Measurements from ENCODE around the gene SLC43A3. TPM values are rescaled to one million over a fixed set of nuclear protein-coding genes. Genes with fewer than 3 reads are reported as not detected.

SLC43A3 gene
- total and polyA plus RNA-seq, 12 donors = 12.1 to 36.2 (median 19.8) TPM

DNA sequence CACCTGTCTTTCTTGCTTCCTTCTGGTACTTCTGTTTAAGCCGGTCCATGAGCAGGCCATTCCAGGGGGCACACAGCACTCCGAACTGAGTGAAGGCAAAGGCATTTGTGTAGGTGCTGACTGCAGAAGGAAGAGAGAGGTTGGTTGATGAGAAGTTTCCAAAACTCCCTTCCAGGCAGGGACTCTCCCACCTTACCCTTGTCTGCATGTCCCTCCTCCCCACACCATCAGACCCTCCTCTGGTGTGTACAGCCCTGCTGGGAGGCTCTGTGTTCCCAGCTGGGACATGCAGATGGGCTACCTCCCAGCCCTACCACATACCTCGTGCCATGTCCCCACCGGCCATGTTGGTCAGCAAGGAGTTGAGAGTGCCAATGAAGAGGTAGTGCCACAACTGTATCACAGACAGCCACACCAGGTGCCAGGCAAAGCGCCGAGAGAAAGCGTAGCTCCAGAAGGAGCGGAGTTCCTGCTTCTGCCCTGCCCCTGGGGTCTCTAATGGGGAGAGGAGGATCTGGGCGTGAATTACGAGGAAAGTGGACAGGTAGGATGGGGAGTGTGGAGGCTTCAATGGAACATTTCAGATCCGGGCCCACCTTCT, 12.2 kb downstream of the SLC43A3 start:
- Histone ChIP-seq H3K9me3 (no peaks in the 10 kb centered on the region), H3K36me3 (peaks cover 0 to 100% (median 58%) of the 10 kb centered on the region in 9 donors), H3K4me1 (peaks cover 0 to 33% (median 18%) of the 10 kb centered on the region in 9 donors), H3K4me3 (no peak overlapping the region), H3K27ac (no peak overlapping the region), H3K27me3 (no peaks in the 10 kb centered on the region)
- DNase-seq (no peak), ATAC-seq (no peak)
- intact Hi-C loops (cut with DNase I) = no loop called here
- TF ChIP-seq, protein P1, sequence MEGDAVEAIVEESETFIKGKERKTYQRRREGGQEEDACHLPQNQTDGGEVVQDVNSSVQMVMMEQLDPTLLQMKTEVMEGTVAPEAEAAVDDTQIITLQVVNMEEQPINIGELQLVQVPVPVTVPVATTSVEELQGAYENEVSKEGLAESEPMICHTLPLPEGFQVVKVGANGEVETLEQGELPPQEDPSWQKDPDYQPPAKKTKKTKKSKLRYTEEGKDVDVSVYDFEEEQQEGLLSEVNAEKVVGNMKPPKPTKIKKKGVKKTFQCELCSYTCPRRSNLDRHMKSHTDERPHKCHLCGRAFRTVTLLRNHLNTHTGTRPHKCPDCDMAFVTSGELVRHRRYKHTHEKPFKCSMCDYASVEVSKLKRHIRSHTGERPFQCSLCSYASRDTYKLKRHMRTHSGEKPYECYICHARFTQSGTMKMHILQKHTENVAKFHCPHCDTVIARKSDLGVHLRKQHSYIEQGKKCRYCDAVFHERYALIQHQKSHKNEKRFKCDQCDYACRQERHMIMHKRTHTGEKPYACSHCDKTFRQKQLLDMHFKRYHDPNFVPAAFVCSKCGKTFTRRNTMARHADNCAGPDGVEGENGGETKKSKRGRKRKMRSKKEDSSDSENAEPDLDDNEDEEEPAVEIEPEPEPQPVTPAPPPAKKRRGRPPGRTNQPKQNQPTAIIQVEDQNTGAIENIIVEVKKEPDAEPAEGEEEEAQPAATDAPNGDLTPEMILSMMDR (IDR thresholded peaks at IDR 0.05) = no peak
- 97% methylated on average over 11 of the region's 11 CpGs for WGBS, 2 donors

- Histone ChIP-seq H3K9me3 (no peaks in the 10 kb centered on the region), H3K4me3 (no peak overlapping the region), H3K36me3 (peaks cover 0 to 100% (median 67%) of the 10 kb centered on the region in 9 donors), H3K4me1 (peaks cover 0 to 29% (median 18%) of the 10 kb centered on the region in 9 donors), H3K27ac (peak overlapping the region in 1 of 10 donors; percentile 27), H3K27me3 (no peaks in the 10 kb centered on the region)
- DNase-seq (no peak), ATAC-seq (no peak)
- TF ChIP-seq, protein P1 (IDR thresholded peaks at IDR 0.05) = no peak
- WGBS, 2 donors = 90 to 96% methylated on average over 4 of the region's 4 CpGs
- intact Hi-C loops (cut with DNase I) = no loop called here
Measured at GRCh38 chr11:57413681-57414080, 13.2 kb downstream of the SLC43A3 start.

DNA sequence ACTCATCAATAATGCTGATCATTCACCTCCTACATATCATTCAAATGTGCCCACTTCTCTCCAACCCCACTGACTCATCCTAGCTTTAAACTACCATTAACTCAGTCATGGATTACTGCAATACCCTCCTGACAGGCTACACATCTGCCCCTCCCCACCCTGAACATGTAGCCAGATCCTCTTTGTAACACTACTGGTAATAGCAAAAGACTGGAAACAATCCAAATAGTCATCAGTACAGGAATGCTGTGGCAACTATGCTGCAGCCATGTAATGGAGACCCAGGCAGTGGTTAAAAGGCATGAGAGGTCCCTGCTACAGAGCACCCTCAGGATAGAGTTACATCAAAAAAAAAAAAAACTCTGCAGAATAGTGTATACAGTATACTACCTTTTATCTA, 16.6 kb downstream of the SLC43A3 start:
- intact Hi-C loops (cut with DNase I) = no loop called here
- TF ChIP-seq, protein P1 (IDR thresholded peaks at IDR 0.05) = no peak
- DNase-seq = no peak
- no peaks in the 10 kb centered on the region for H3K27me3 ChIP-seq
- H3K36me3 ChIP-seq = peaks cover 0 to 87% (median 61%) of the 10 kb centered on the region in 9 donors
- no peaks in the 10 kb centered on the region for H3K9me3 ChIP-seq
- ATAC-seq = no peak
- peaks cover 6 to 51% (median 42%) of the 10 kb centered on the region in 9 donors for H3K4me1 ChIP-seq
- H3K4me3 ChIP-seq = no peak overlapping the region
- peak overlapping the region in 1 of 10 donors; percentile 24 for H3K27ac ChIP-seq

DNA sequence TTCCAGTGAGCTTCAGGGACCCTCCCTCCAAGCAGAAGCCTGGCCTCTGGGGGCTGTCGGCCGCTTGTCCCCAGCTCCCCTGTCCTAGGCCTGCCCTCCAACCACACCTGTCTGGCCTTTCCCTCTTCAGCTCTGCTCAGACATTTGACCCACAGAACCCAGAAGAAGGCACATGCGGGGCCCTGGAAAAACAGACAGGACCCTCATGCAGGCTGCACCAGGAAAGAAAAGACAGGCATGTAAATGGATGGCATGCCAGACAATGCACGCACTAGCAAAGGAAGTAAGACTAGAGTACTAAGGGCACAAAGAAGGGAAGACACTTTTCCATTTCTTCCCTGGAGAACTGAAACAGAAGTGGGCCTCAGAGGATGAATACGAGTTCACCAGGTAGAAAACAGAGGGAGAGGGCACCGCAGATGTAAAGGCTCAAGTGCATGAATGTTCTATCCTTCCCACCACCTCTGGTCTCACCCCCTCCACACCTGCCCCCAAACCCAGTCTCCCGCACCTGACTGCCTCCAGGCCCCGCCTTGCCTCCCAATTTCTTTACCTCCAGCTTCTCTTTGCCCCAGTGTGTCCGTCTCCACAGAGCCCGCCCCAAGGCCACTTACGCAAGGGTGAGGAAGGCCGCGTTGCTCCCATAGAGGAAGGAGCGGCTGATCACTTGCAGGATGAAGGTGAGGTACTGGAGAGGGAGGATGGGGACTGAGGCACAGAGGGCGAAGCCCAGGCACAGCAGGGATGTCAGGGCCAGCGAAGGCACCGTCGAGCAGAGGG, 17.4 kb downstream of the SLC43A3 start:
- peaks cover 0 to 83% (median 53%) of the 10 kb centered on the region in 9 donors for H3K36me3 ChIP-seq
- intact Hi-C loops (cut with DNase I) = loop anchor here in 2 of 10 donors (5.0 kb wide), 2 partner anchors 52 to 57 kb away; no protein-coding TSS in a partner anchor
- no peak for ATAC-seq
- H3K27me3 ChIP-seq = no peaks in the 10 kb centered on the region
- peaks cover 6 to 56% (median 45%) of the 10 kb centered on the region in 9 donors for H3K4me1 ChIP-seq
- TF ChIP-seq, protein P1 (IDR thresholded peaks at IDR 0.05) = no peak
- DNase-seq = no peak
- H3K9me3 ChIP-seq = no peaks in the 10 kb centered on the region
- H3K27ac ChIP-seq = peak overlapping the region in 4 of 10 donors; percentile 1 to 55 (median 24)
- no peak overlapping the region for H3K4me3 ChIP-seq
- 95 to 97% methylated on average over 18 of the region's 18 CpGs for WGBS, 2 donors
